SK-N-SH (cell line): ENCODE data around the gene HAUS7. TPM values are rescaled to one million over a fixed set of nuclear protein-coding genes. Genes with fewer than 3 reads are reported as not detected.
A peak's percentile ranks its signal among the peaks of the same experiment; 100 is the strongest.

Source experiments
- CTCF ChIA-PET: fragments of 300-600, 350-600 bp; formaldehyde crosslinking; extraction: SDS; loops from one replicate; lab custom pipeline; 2021; lab: Yijun Ruan, JAX
- POLR2A ChIA-PET: fragments of 350-600 bp; sonication (Branson Sonifier 250); formaldehyde crosslinking; extraction: SDS; loops from one replicate; lab custom pipeline; 2020; ENCODE audit warnings: antibody characterized with exemption, inconsistent platforms; lab: Yijun Ruan, JAX
- DNase-seq: peaks from one replicate; pipeline ENCODE4 v3.0.0; 2012
- H2AFZ ChIP-seq: fragments of 200-600 bp; sonication (generic); 2 replicates; pipeline ENCODE4 v1.8.1; 2016; ENCODE audit warnings: antibody characterized with exemption, mild to moderate bottlenecking, low read depth
- H3F3A ChIP-seq: fragments of 200-600 bp; sonication (generic); replicated peaks from 2 replicates; pipeline ENCODE3; 2016; ENCODE audit warnings: antibody characterized with exemption, mild to moderate bottlenecking; ENCODE audit not compliant: insufficient read depth
- H3K27ac ChIP-seq, 2 experiments: fragments of 200-500 bp in 1 of 2; fragments of 200-600 bp in 1 of 2; sonication (Bioruptor generic) in 1 of 2; sonication (generic), shearing (Covaris generic) in 1 of 2; 2 replicates each; pipeline versions ENCODE4 v1.5.1 to v1.6.1; 2014 to 2016; ENCODE audit warnings: low read depth in 2 of 2, inconsistent platforms in 1 of 2, low read length in 1 of 2, mild to moderate bottlenecking in 1 of 2, mixed read lengths in 1 of 2
- H3K27me3 ChIP-seq: fragments of 200-600 bp; sonication (generic), shearing (Covaris generic); 2 replicates; pipeline ENCODE4 v1.6.1; 2016; ENCODE audit warnings: mixed run types; ENCODE audit not compliant: insufficient read depth
- H3K36me3 ChIP-seq, 2 experiments: fragments of 200-500 bp in 1 of 2; fragments of 200-600 bp in 1 of 2; sonication (Bioruptor generic) in 1 of 2; sonication (generic) in 1 of 2; replicated peaks in 1 of 2; 2 replicates each; pipeline versions ENCODE3 to v1.5.1; 2014 to 2016; ENCODE audit warnings: low read length in 1 of 2, mild to moderate bottlenecking in 1 of 2; ENCODE audit not compliant: insufficient read depth in 2 of 2, control insufficient read depth in 1 of 2
- H3K4me1 ChIP-seq, 2 experiments: fragments of 200-500 bp in 1 of 2; fragments of 200-600 bp in 1 of 2; sonication (Bioruptor generic) in 1 of 2; sonication (generic), shearing (Covaris generic) in 1 of 2; 2 replicates each; pipeline versions ENCODE4 v1.5.1 to v1.6.1; 2014 to 2016; ENCODE audit warnings: low read depth in 1 of 2, low read length in 1 of 2, mixed run types in 1 of 2; ENCODE audit not compliant: insufficient read depth in 2 of 2, control insufficient read depth in 1 of 2
- H3K4me2 ChIP-seq: fragments of 200-600 bp; sonication (generic), shearing (Covaris generic); 2 replicates; pipeline ENCODE4 v1.6.1; 2017; ENCODE audit warnings: mixed run types
- H3K4me3 ChIP-seq, 2 experiments: fragments of 200-500 bp in 1 of 2; fragments of 200-600 bp in 1 of 2; sonication (Bioruptor generic) in 1 of 2; sonication (generic), shearing (Covaris generic) in 1 of 2; 2 replicates each; pipeline versions ENCODE4 v1.5.1 to v1.8.1; 2014 to 2016; ENCODE audit warnings: low read depth in 2 of 2, inconsistent platforms in 1 of 2, low read length in 1 of 2, mild to moderate bottlenecking in 1 of 2, mixed read lengths in 1 of 2, moderate library complexity in 1 of 2
- H3K79me2 ChIP-seq: fragments of 200-600 bp; sonication (generic); 2 replicates; pipeline ENCODE4 v1.8.1; 2017; ENCODE audit warnings: mild to moderate bottlenecking; ENCODE audit not compliant: insufficient read depth
- H3K9ac ChIP-seq: fragments of 200-600 bp; sonication (generic); 2 replicates; pipeline ENCODE4 v1.6.1; 2017; ENCODE audit warnings: mixed run types
- H3K9me2 ChIP-seq: fragments of 200-600 bp; sonication (generic); 2 replicates; pipeline ENCODE4 v1.6.1; 2017; ENCODE audit warnings: mixed run types
- H3K9me3 ChIP-seq: fragments of 200-600 bp; sonication (generic); 2 replicates; pipeline ENCODE4 v1.6.1; 2017; ENCODE audit warnings: mixed run types, mild to moderate bottlenecking, moderate library complexity
- H4K20me1 ChIP-seq: fragments of 200-600 bp; sonication (generic); 2 replicates; pipeline ENCODE4 v1.6.1; 2017; ENCODE audit warnings: mild to moderate bottlenecking, mixed run types; ENCODE audit not compliant: insufficient read depth
- ELF1 ChIP-seq: IDR thresholded peaks from 2 replicates; pipeline ENCODE4 v1.4.0; 2012
- EP300 ChIP-seq, 2 experiments: IDR thresholded peaks; 2 replicates each; pipeline versions ENCODE4 v1.4.0 to v1.6.1; 2012; ENCODE audit warnings: borderline replicate concordance in 1 of 2, low read depth in 1 of 2, low read length in 1 of 2
- FOXJ3 ChIP-seq: sonication (generic); formaldehyde crosslinking; IDR thresholded peaks from 2 replicates; pipeline ENCODE4 v1.5.1; 2020; ENCODE audit warnings: mild to moderate bottlenecking, missing genetic modification reagents
- FOXM1 ChIP-seq: IDR thresholded peaks from 2 replicates; pipeline ENCODE4 v1.4.0; 2012; ENCODE audit warnings: low read depth, mild to moderate bottlenecking
- GABPA ChIP-seq: IDR thresholded peaks from 2 replicates; pipeline ENCODE4 v1.4.0; 2012; ENCODE audit warnings: low read depth, mild to moderate bottlenecking
- JUND ChIP-seq: IDR thresholded peaks from 2 replicates; pipeline ENCODE4 v1.4.0; 2012
- MXI1 ChIP-seq: IDR thresholded peaks from 2 replicates; pipeline ENCODE4 v1.6.1; 2012; ENCODE audit warnings: mild to moderate bottlenecking, low read depth, low read length, improper control_type of control experiment
- NFIC ChIP-seq: IDR thresholded peaks from 2 replicates; pipeline ENCODE4 v1.4.0; 2012; ENCODE audit warnings: borderline replicate concordance
- RCOR1 ChIP-seq: fragments of 150-350 bp; IDR thresholded peaks from 2 replicates; pipeline ENCODE4 v1.6.1; 2017; ENCODE audit warnings: antibody characterized with exemption, low read length
- SIN3A ChIP-seq: IDR thresholded peaks from 2 replicates; pipeline ENCODE4 v1.6.1; 2012; ENCODE audit warnings: low read depth, mild to moderate bottlenecking, low read length, moderate library complexity, borderline replicate concordance
- SMC3 ChIP-seq: IDR thresholded peaks from 2 replicates; pipeline ENCODE4 v1.6.1; 2012; ENCODE audit warnings: low read depth, low read length, improper control_type of control experiment
- YY1 ChIP-seq: IDR thresholded peaks from 2 replicates; pipeline ENCODE4 v1.4.0; 2012; ENCODE audit warnings: low read depth, mild to moderate bottlenecking
- WGBS: methylation state at CpG from one replicate; pipeline ENCODE4 v1.1.6; 2017; ENCODE audit warnings: low lambda C conversion rate; 5-methylcytosine and 5-hydroxymethylcytosine counted together
- polyA plus RNA-seq, 3 experiments: library from polyadenylated mRNA; depleted of rRNA; stranded (reverse); fragments of >200 nt; gene quantifications; 2 replicates each; pipeline ENCODE4 v1.2.3, GENCODE V29; 2012
- TF ChIP-seq, protein P1 (sequence below): IDR thresholded peaks from 2 replicates; pipeline ENCODE4 v1.4.0; 2012; ENCODE audit warnings: low read depth, borderline replicate concordance
- TF ChIP-seq, protein P2 (sequence below): fragments of 150-350 bp; IDR thresholded peaks from 2 replicates; pipeline ENCODE4 v1.6.1; 2017; ENCODE audit warnings: antibody characterized with exemption, low read length, low read depth, borderline replicate concordance
- TF ChIP-seq, protein P3 (sequence below): IDR thresholded peaks from 2 replicates; pipeline ENCODE4 v1.4.0; 2012; ENCODE audit warnings: low read depth
- TF ChIP-seq, protein P4 (sequence below): fragments of 200-600 bp; sonication (generic); IDR thresholded peaks from 2 replicates; pipeline ENCODE4 v1.6.1; 2017; ENCODE audit warnings: antibody characterized with exemption, mild to moderate bottlenecking, moderate library complexity

Gene HAUS7
- polyA plus RNA-seq, 1 of the 3 experiments (the other 2 are of a cell fraction) = 39.7 TPM

DNA sequence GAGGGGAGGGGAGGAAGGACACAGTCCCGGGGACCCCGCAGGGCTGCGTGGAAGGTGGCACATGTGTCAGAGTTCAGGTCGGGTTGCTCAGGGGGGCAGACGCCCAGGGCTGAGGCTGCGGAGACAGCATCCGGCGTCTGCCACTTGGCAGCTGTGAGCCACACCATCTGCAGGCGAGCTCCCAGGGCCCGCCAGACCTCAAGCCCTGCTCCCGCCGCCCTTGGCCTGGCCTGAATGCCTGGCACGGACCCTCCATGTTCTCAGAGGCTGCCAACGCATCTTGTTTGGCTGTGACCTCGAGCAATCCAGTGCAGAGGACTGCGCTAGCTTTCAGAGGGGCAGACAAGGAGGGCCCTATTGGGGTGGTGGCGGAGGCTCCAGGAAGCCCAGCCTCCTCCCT lies 29.5 kb upstream of the HAUS7 start:
- Histone ChIP-seq H3F3A (peaks cover 4% of the 10 kb centered on the region), H3K36me3 (no peaks in the 10 kb centered on the region), H3K9me2 (no peaks in the 10 kb centered on the region), H3K9ac (no peak overlapping the region), H3K4me3 (no peak overlapping the region), H3K4me2 (no peak overlapping the region; the same call in 1 of the 2 replicates), H3K4me1 (peaks cover 0 to 29% of the 10 kb centered on the region in 2 experiments; a peak in 1 of 4 replicates), H3K79me2 (no peaks in the 10 kb centered on the region), H2AFZ (no peak overlapping the region), H3K27ac (peak overlapping the region in 1 of 2 experiments; percentile 81; a peak in 2 of 4 replicates), H3K9me3 (no peaks in the 10 kb centered on the region), H3K27me3 (no peaks in the 10 kb centered on the region), H4K20me1 (0 out of 2 replicates have a peak, but pooled peaks cover 10% of the 10 kb centered on the region)
- POLR2A ChIA-PET = interaction anchor here (1.0 kb wide), 1 partner anchor 10 kb away, joined by 3 read pairs; no protein-coding TSS in a partner anchor
- DNase-seq = peak; percentile 80
- CTCF ChIA-PET = interaction anchor here (0.9 to 3.3 kb wide), 2 partner anchors 8 to 29 kb away, joined by 3 to 30 read pairs; partner anchors contain the start of gene HAUS7
- TF ChIP-seq RCOR1 = no peak
- no peak for TF ChIP-seq MXI1
- 36% methylated on average over 5 of the region's 17 CpGs for WGBS

DNA sequence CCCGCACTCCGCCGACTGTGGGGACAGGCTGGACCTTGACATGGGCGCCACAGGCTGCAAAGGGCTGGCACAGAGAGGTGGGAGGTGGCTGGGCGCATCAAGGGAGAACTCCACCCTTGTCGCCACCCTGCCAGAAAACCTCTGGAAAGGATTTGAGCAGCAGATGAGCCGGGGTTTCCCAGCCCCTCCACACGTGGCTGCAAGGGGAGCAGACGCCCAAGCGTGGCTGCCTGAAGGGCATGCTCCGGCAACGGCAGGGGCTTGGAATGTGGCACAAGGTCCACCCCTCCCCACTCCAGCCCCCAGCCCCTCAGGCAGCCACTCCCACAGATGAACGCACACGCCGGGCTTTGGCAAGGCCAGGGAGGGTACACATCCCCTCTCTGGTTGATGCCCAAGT lies 29.0 kb upstream of the HAUS7 start:
- peak; percentile 68 for DNase-seq
- Histone ChIP-seq H3K4me3 (no peak overlapping the region), H3F3A (peaks cover 4% of the 10 kb centered on the region), H2AFZ (no peak overlapping the region), H4K20me1 (0 out of 2 replicates have a peak, but pooled peaks cover 10% of the 10 kb centered on the region), H3K4me2 (no peak overlapping the region), H3K4me1 (peaks cover 0 to 29% of the 10 kb centered on the region in 2 experiments; a peak in 1 of 4 replicates), H3K9me3 (no peaks in the 10 kb centered on the region), H3K27ac (peak overlapping the region in 1 of 2 experiments; percentile 81; a peak in 2 of 4 replicates), H3K79me2 (no peaks in the 10 kb centered on the region), H3K9ac (no peak overlapping the region), H3K9me2 (no peaks in the 10 kb centered on the region), H3K36me3 (no peaks in the 10 kb centered on the region), H3K27me3 (no peaks in the 10 kb centered on the region)
- WGBS = 90% methylated on average over 2 of the region's 15 CpGs
- no peak for TF ChIP-seq YY1
- TF ChIP-seq JUND = no peak
- TF ChIP-seq, protein P1, sequence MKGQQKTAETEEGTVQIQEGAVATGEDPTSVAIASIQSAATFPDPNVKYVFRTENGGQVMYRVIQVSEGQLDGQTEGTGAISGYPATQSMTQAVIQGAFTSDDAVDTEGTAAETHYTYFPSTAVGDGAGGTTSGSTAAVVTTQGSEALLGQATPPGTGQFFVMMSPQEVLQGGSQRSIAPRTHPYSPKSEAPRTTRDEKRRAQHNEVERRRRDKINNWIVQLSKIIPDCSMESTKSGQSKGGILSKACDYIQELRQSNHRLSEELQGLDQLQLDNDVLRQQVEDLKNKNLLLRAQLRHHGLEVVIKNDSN = no peak
- CTCF ChIA-PET = interaction anchor here (1.4 to 3.3 kb wide), 2 partner anchors 28 to 38 kb away, joined by 3 to 30 read pairs; partner anchors contain the start of gene HAUS7
- POLR2A ChIA-PET = no interaction called here

DNA sequence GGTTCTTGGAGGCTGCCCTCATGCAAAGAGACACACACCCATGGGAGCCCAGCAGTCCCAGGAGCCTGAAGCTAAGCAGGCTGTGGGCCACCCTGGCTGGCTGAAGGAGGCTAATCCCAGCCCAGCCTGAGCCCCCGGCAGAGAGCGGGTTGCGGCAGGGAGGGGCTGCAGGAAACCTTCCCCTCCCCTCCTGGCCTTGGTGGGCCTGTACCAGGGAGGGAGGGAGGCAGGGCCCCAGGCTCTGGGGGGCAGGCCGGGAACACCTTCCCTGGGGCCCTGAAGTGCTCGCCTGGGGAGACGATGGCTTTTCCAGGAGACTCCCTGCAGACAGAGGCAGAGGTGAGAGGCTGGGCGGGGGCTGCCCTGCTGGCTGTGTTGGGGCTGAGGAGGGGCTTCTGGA lies 28.1 kb upstream of the HAUS7 start:
- Histone ChIP-seq H3K27me3 (no peaks in the 10 kb centered on the region), H3F3A (peaks cover 4% of the 10 kb centered on the region), H2AFZ (no peak overlapping the region), H3K27ac (no peak overlapping the region), H3K79me2 (no peaks in the 10 kb centered on the region), H3K9ac (no peak overlapping the region), H3K4me3 (no peak overlapping the region), H3K36me3 (no peaks in the 10 kb centered on the region), H3K4me1 (peaks cover 0 to 29% of the 10 kb centered on the region in 2 experiments; a peak in 1 of 4 replicates), H3K4me2 (no peak overlapping the region), H3K9me2 (no peaks in the 10 kb centered on the region), H4K20me1 (0 out of 2 replicates have a peak, but pooled peaks cover 10% of the 10 kb centered on the region), H3K9me3 (no peaks in the 10 kb centered on the region)
- POLR2A ChIA-PET = no interaction called here
- no CpG with 5 or more reads among the region's 7 CpGs for WGBS
- CTCF ChIA-PET = interaction anchor here (1.4 to 3.3 kb wide), 3 partner anchors 9 to 37 kb away, joined by 3 to 30 read pairs (median 10); partner anchors contain the start of gene HAUS7
- no peak for DNase-seq
- TF ChIP-seq, protein P2, sequence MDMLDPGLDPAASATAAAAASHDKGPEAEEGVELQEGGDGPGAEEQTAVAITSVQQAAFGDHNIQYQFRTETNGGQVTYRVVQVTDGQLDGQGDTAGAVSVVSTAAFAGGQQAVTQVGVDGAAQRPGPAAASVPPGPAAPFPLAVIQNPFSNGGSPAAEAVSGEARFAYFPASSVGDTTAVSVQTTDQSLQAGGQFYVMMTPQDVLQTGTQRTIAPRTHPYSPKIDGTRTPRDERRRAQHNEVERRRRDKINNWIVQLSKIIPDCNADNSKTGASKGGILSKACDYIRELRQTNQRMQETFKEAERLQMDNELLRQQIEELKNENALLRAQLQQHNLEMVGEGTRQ = no peak
- TF ChIP-seq SMC3 = no peak
- TF ChIP-seq, protein P1 = no peak
- TF ChIP-seq FOXJ3 (CRISPR knock-in tag) = no peak
- TF ChIP-seq EP300 (IDR thresholded peaks at IDR 0.05; ENCODE audit: borderline replicate concordance in 1 of 2, low read depth in 1 of 2, low read length in 1 of 2) = no peak
- TF ChIP-seq SIN3A = no peak
- TF ChIP-seq, protein P3, sequence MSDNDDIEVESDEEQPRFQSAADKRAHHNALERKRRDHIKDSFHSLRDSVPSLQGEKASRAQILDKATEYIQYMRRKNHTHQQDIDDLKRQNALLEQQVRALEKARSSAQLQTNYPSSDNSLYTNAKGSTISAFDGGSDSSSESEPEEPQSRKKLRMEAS = no peak
- no peak for TF ChIP-seq FOXM1
- TF ChIP-seq GABPA = no peak
- TF ChIP-seq, protein P4, sequence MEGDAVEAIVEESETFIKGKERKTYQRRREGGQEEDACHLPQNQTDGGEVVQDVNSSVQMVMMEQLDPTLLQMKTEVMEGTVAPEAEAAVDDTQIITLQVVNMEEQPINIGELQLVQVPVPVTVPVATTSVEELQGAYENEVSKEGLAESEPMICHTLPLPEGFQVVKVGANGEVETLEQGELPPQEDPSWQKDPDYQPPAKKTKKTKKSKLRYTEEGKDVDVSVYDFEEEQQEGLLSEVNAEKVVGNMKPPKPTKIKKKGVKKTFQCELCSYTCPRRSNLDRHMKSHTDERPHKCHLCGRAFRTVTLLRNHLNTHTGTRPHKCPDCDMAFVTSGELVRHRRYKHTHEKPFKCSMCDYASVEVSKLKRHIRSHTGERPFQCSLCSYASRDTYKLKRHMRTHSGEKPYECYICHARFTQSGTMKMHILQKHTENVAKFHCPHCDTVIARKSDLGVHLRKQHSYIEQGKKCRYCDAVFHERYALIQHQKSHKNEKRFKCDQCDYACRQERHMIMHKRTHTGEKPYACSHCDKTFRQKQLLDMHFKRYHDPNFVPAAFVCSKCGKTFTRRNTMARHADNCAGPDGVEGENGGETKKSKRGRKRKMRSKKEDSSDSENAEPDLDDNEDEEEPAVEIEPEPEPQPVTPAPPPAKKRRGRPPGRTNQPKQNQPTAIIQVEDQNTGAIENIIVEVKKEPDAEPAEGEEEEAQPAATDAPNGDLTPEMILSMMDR = no peak
- TF ChIP-seq ELF1 = no peak
- no peak for TF ChIP-seq NFIC
